Upper lobe of left lung (tissue), 6 donors: ENCODE results near the gene DDIT4. TPM values are rescaled to one million over a fixed set of nuclear protein-coding genes. Genes with fewer than 3 reads are reported as not detected.

Experiments used
- ATAC-seq, 2 donors: fragments of 200-7000 bp; cut with Tn5 transposase; one replicate each; pipeline ENCODE4 v1.9.1; 2022; ENCODE audit warnings: mild to moderate bottlenecking in 2 of 2, moderate library complexity in 2 of 2; ENCODE audit not compliant: low FRiP score in 2 of 2
- DNase-seq, 2 donors: peaks; one replicate each; pipeline ENCODE4 v3.0.0-alpha.2; 2019 to 2020
- H3K27ac ChIP-seq, 4 donors: fragments of 200-600 bp; sonication (generic); one replicate each; pipeline ENCODE4 v1.5.1; 2016 to 2019
- H3K27me3 ChIP-seq, 4 donors: fragments of 200-600 bp; sonication (generic); one replicate each; pipeline ENCODE4 v1.5.1; 2017 to 2019
- H3K36me3 ChIP-seq, 4 donors: fragments of 200-600 bp; sonication (generic); one replicate each; pipeline ENCODE4 v1.5.1; 2016 to 2019
- H3K4me1 ChIP-seq, 4 donors: fragments of 200-600 bp; sonication (generic); one replicate each; pipeline ENCODE4 v1.5.1; 2018 to 2019
- H3K4me3 ChIP-seq, 4 donors: fragments of 200-600 bp; sonication (generic); one replicate each; pipeline ENCODE4 v1.5.1; 2017 to 2019; ENCODE audit warnings: mild to moderate bottlenecking in 2 of 4, moderate library complexity in 1 of 4
- H3K9me3 ChIP-seq, 4 donors: fragments of 200-600 bp; sonication (generic); one replicate each; pipeline ENCODE4 v1.5.1; 2018 to 2019
- CTCF ChIP-seq, 6 experiments: fragments of 450-650 bp in 4 of 6; fragments of 200-600 bp in 2 of 6; sonication (generic) in 2 of 6; IDR thresholded peaks; one replicate each; pipeline ENCODE4 v1.5.1; 2016 to 2019; ENCODE audit warnings: antibody characterized with exemption in 6 of 6
- EP300 ChIP-seq, 4 donors: sonication (generic); formaldehyde crosslinking; IDR thresholded peaks; one replicate each; pipeline ENCODE4 v1.5.1; 2017; ENCODE audit warnings: antibody characterized with exemption in 4 of 4, control low read depth in 2 of 4
- POLR2A ChIP-seq, 4 donors: fragments of 450-650 bp; IDR thresholded peaks; one replicate each; pipeline ENCODE4 v1.5.1; 2016 to 2017; ENCODE audit warnings: antibody characterized with exemption in 4 of 4, mild to moderate bottlenecking in 2 of 4
- POLR2AphosphoS5 ChIP-seq, 2 donors: sonication (generic); formaldehyde crosslinking; IDR thresholded peaks; one replicate each; pipeline ENCODE4 v1.5.1; 2017; ENCODE audit warnings: antibody characterized with exemption in 2 of 2
- WGBS, 2 donors: methylation state at CpG; one replicate each; pipeline ENCODE4 v1.1.5; 2017 to 2018; 5-methylcytosine and 5-hydroxymethylcytosine counted together
- total RNA-seq, 6 donors: library from RNA; depleted of rRNA in 4 of 6; stranded (reverse); fragments of >200 nt in 4 of 6; gene quantifications; one replicate each; pipeline versions ENCODE4 v1.1.0 to v1.2.1, GENCODE V29; 2016 to 2021
- donor health status: DM: no; HTN: no; CAD: no; lungs with moderate emphysema.
- donor health status: DM: no; HTN: yes; CAD: no; lungs with severe emphysema.

The DDIT4 gene
- total RNA-seq, 6 donors from 2014 or later, result 81.0 to 218 (median 151) TPM

- Histone ChIP-seq H3K36me3 (no peaks in the 10 kb centered on the region), H3K4me1 (peaks cover 81 to 99% (median 88%) of the 10 kb centered on the region in 4 donors), H3K27ac (peak overlapping the region; percentile 90 to 99 (median 96)), H3K9me3 (no peaks in the 10 kb centered on the region), H3K4me3 (no peak overlapping the region), H3K27me3 (no peaks in the 10 kb centered on the region)
- ATAC-seq, result peak; percentile 36 to 82
- 36 to 57% methylated on average over 8 to 12 of the region's 12 CpGs for WGBS, 2 donors
- peak in 1 of 4 donors; percentile 9 for TF ChIP-seq EP300 (IDR thresholded peaks at IDR 0.05)
- TF ChIP-seq POLR2A (IDR thresholded peaks at IDR 0.05), result peak in 1 of 4 donors; percentile 74
- TF ChIP-seq POLR2AphosphoS5 (IDR thresholded peaks at IDR 0.05), result peak; percentile 71 to 85
- no peak for TF ChIP-seq CTCF (IDR thresholded peaks at IDR 0.05)
- DNase-seq, result peak in 1 of 2 donors; percentile 86
Observed at GRCh38 chr10:72320676-72321247, 47.0 kb downstream of the DDIT4 start.

GRCh38 chr10:72321248-72322029 is 47.7 kb downstream of the DDIT4 start:
- Histone ChIP-seq H3K4me3 (no peak overlapping the region), H3K27me3 (no peaks in the 10 kb centered on the region), H3K9me3 (no peaks in the 10 kb centered on the region), H3K36me3 (no peaks in the 10 kb centered on the region), H3K27ac (peak overlapping the region; percentile 90 to 99 (median 96)), H3K4me1 (peaks cover 78 to 97% (median 84%) of the 10 kb centered on the region in 4 donors)
- no peak for DNase-seq
- ATAC-seq, result no peak
- 81 to 85% methylated on average over 10 to 13 of the region's 13 CpGs for WGBS, 2 donors
- TF ChIP-seq CTCF (IDR thresholded peaks at IDR 0.05) (no peak), POLR2AphosphoS5 (IDR thresholded peaks at IDR 0.05) (no peak), POLR2A (IDR thresholded peaks at IDR 0.05) (no peak), EP300 (IDR thresholded peaks at IDR 0.05) (no peak)

- peaks cover 72 to 92% (median 81%) of the 10 kb centered on the region in 4 donors for H3K4me1 ChIP-seq
- H3K9me3 ChIP-seq, result no peaks in the 10 kb centered on the region
- TF ChIP-seq POLR2A (IDR thresholded peaks at IDR 0.05) (peak in 1 of 4 donors; percentile 16), EP300 (IDR thresholded peaks at IDR 0.05) (no peak)
- H3K4me3 ChIP-seq, result no peak overlapping the region
- H3K36me3 ChIP-seq, result no peaks in the 10 kb centered on the region
- WGBS, 2 donors, result 72 to 89% methylated on average over 1 to 3 of the region's 3 CpGs
- ATAC-seq, result no peak
- H3K27me3 ChIP-seq, result no peaks in the 10 kb centered on the region
- peak overlapping the region in 3 of 4 donors; percentile 94 to 99 (median 97) for H3K27ac ChIP-seq
- DNase-seq, result no peak
Observed at GRCh38 chr10:72322030-72322279, 48.2 kb downstream of the DDIT4 start.

- Histone ChIP-seq H3K4me1 (peaks cover 68 to 91% (median 80%) of the 10 kb centered on the region in 4 donors), H3K27ac (peak overlapping the region in 3 of 4 donors; percentile 94 to 99 (median 97)), H3K27me3 (no peaks in the 10 kb centered on the region), H3K4me3 (no peak overlapping the region), H3K36me3 (no peaks in the 10 kb centered on the region), H3K9me3 (no peaks in the 10 kb centered on the region)
- ATAC-seq (no peak), DNase-seq (peak in 1 of 2 donors; percentile 49)
- no peak for TF ChIP-seq POLR2AphosphoS5 (IDR thresholded peaks at IDR 0.05)
- no peak for TF ChIP-seq EP300 (IDR thresholded peaks at IDR 0.05)
- TF ChIP-seq POLR2A (IDR thresholded peaks at IDR 0.05), result no peak
- no peak for TF ChIP-seq CTCF (IDR thresholded peaks at IDR 0.05)
- WGBS, 2 donors, result 67 to 89% methylated on average over 1 to 14 of the region's 16 CpGs
Observed at GRCh38 chr10:72322280-72323058, 48.7 kb downstream of the DDIT4 start.
